ENCODE measurements around the gene C4orf50.
A peak's percentile ranks its signal among the peaks of the same experiment; 100 is the strongest.
"Not testable (repeated sequence)": the region's sequence is repeated elsewhere in the genome, so short reads cannot be mapped to it uniquely, and the experiment has no call there.

The C4orf50 gene

DNA sequence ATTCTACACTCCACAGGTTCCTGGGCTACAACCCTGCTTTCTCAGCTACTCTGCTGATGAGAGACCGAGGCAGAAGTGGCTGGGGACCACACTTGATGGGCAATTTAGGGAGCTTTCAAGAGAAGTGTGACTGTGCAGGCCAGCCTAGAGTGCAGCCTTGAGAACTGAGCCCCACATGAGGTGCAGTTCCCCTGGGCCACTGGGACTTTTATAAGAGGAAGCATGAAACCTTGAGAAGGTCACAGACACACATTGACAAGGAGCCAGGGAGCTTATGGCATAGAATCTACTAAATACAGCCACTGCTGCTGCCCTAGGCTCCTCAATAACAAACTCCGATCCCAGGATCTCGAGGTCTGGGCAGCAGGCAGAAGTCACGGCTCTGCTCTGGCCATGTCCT lies 13.1 kb downstream of the C4orf50 start:
- Histone ChIP-seq H3K4me3 (no peak overlapping the region), H3K9ac (no peak overlapping the region), H3K4me2 (peak overlapping the region in 7 of 11 experiments; percentile 6 to 32 (median 24); a peak in 9 of 22 replicates), H3K9me3 (replicated peaks in 1 of 11) (peaks cover 0 to 5% (median 0%) of the 10 kb centered on the region in 11 experiments; a peak in 8 of 22 replicates), H3K27me3 (peaks cover 24 to 37% (median 34%) of the 10 kb centered on the region in 11 experiments), H3K27ac (no peak overlapping the region), H3K4me1 (peaks cover 5 to 48% (median 27%) of the 10 kb centered on the region in 10 experiments; a peak in 17 of 20 replicates), H4K20me1 (peaks cover 0 to 19% (median 11%) of the 10 kb centered on the region in 11 experiments; a peak in 11 of 22 replicates), H3K36me3 (no peaks in the 10 kb centered on the region)
- TF ChIP-seq Cebpa-rat (IDR thresholded peaks at IDR 0.05): no peak

- not testable (repeated sequence) for H3K4me2 ChIP-seq; H3K4me3 ChIP-seq; H3K27ac ChIP-seq; H3K9me3 ChIP-seq (replicated peaks in 1 of 11); H3K9ac ChIP-seq; H3K36me3 ChIP-seq
- Histone ChIP-seq H3K4me1 (peaks cover 20 to 48% (median 37%) of the 10 kb centered on the region in 10 experiments), H4K20me1 (peaks cover 0 to 17% (median 3%) of the 10 kb centered on the region in 11 experiments; a peak in 10 of 22 replicates), H3K27me3 (peaks cover 9 to 23% (median 18%) of the 10 kb centered on the region in 11 experiments)
Measured at GRCh38 chr4:6003485-6003884, 14.7 kb downstream of the C4orf50 start.

DNA sequence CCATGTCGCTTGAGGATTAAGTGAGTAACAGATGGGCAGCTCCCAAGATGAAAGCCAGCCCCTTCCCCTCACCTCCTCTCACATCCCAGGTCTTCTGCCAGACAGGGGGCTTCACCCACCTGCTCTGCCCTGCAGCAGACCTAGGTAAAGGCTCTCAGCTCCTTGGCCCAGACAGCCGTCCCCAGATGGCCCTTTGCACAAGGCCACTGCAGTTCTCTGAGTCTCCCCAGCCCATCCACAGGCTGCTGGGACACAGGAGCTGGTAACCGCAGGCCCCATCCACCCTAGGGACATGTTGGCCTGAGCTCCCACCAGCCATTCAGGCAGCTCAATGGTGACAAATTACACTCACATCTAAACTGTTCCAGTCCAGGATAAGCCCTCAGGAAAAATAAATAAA lies 15.3 kb downstream of the C4orf50 start:
- peaks cover 3 to 17% (median 13%) of the 10 kb centered on the region in 11 experiments for H3K27me3 ChIP-seq
- H3K27ac ChIP-seq: no peak overlapping the region
- H3K36me3 ChIP-seq: no peaks in the 10 kb centered on the region
- no peak overlapping the region for H3K4me3 ChIP-seq
- peaks cover 17 to 48% (median 34%) of the 10 kb centered on the region in 10 experiments for H3K4me1 ChIP-seq
- peaks cover 0 to 12% (median 0%) of the 10 kb centered on the region in 11 experiments; a peak in 6 of 22 replicates for H4K20me1 ChIP-seq
- H3K9me3 ChIP-seq (replicated peaks in 1 of 11): peaks cover 0 to 5% (median 0%) of the 10 kb centered on the region in 11 experiments; a peak in 8 of 22 replicates
- H3K9ac ChIP-seq: no peak overlapping the region
- TF ChIP-seq Cebpa-rat (IDR thresholded peaks at IDR 0.05): no peak
- no peak overlapping the region for H3K4me2 ChIP-seq

- H3K27me3 ChIP-seq: peaks cover 0 to 14% (median 8%) of the 10 kb centered on the region in 11 experiments; a peak in 19 of 22 replicates
- H3K4me3 ChIP-seq: no peak overlapping the region
- no peak overlapping the region for H3K27ac ChIP-seq
- peaks cover 0 to 10% (median 0%) of the 10 kb centered on the region in 11 experiments; a peak in 2 of 22 replicates for H4K20me1 ChIP-seq
- H3K36me3 ChIP-seq: no peaks in the 10 kb centered on the region
- H3K9me3 ChIP-seq (replicated peaks in 1 of 11): peaks cover 0 to 5% (median 0%) of the 10 kb centered on the region in 11 experiments; a peak in 8 of 22 replicates
- no peak for TF ChIP-seq Cebpa-rat (IDR thresholded peaks at IDR 0.05)
- H3K4me1 ChIP-seq: peaks cover 16 to 48% (median 35%) of the 10 kb centered on the region in 10 experiments
- no peak overlapping the region for H3K9ac ChIP-seq
- no peak overlapping the region for H3K4me2 ChIP-seq
Measured at GRCh38 chr4:6002492-6002833, 15.8 kb downstream of the C4orf50 start.

GRCh38 chr4:6001680-6002491 lies 16.3 kb downstream of the C4orf50 start:
- no peak for TF ChIP-seq Cebpa-rat (IDR thresholded peaks at IDR 0.05)
- Histone ChIP-seq H3K36me3 (no peaks in the 10 kb centered on the region), H3K9ac (no peak overlapping the region), H3K27ac (no peak overlapping the region), H3K4me3 (no peak overlapping the region), H3K27me3 (peaks cover 0 to 9% (median 2%) of the 10 kb centered on the region in 11 experiments; a peak in 13 of 22 replicates), H3K9me3 (replicated peaks in 1 of 11) (peaks cover 0 to 5% (median 0%) of the 10 kb centered on the region in 11 experiments; a peak in 8 of 22 replicates), H3K4me2 (no peak overlapping the region), H3K4me1 (peaks cover 21 to 53% (median 40%) of the 10 kb centered on the region in 10 experiments), H4K20me1 (peaks cover 0 to 10% (median 0%) of the 10 kb centered on the region in 11 experiments; a peak in 2 of 22 replicates)

DNA sequence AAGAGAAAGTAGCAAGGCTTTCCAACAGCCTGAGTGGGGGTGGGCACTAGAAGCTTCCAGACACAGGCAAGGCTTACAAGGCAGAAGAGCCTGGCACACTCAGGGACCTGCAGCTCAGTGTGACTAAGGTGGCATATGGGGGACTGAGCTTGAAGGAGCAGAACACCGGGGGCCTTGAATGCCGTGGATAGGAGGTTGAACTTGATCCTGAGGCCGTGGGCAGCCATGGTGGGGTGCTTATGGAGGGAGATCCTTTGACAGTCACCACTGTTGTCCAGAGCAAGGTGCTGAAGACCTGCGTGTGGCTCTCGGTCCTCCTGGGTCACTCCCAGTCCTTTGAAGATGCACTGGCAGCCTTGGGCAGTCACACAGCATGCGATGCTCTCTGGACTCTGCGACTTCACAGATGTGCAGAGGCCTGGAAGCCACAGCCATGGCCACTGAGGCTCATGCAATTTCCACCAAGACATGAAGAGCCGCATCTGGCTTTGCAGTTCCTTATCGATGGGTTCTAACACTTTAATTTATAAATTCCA lies 18.3 kb downstream of the C4orf50 start:
- H3K36me3 ChIP-seq: no peaks in the 10 kb centered on the region
- TF ChIP-seq Cebpa-rat (IDR thresholded peaks at IDR 0.05): no peak
- no peak overlapping the region for H3K27ac ChIP-seq
- H3K4me1 ChIP-seq: peaks cover 41 to 64% (median 57%) of the 10 kb centered on the region in 10 experiments
- peak overlapping the region; percentile 51 to 73 (median 67); a peak in 21 of 22 replicates for H3K4me2 ChIP-seq
- H4K20me1 ChIP-seq: peaks cover 0 to 10% (median 0%) of the 10 kb centered on the region in 11 experiments; a peak in 2 of 22 replicates
- H3K27me3 ChIP-seq: no peaks in the 10 kb centered on the region
- H3K4me3 ChIP-seq: no peak overlapping the region
- H3K9me3 ChIP-seq (replicated peaks in 1 of 11): peaks cover 0 to 5% (median 0%) of the 10 kb centered on the region in 11 experiments; a peak in 8 of 22 replicates
- no peak overlapping the region for H3K9ac ChIP-seq

DNA sequence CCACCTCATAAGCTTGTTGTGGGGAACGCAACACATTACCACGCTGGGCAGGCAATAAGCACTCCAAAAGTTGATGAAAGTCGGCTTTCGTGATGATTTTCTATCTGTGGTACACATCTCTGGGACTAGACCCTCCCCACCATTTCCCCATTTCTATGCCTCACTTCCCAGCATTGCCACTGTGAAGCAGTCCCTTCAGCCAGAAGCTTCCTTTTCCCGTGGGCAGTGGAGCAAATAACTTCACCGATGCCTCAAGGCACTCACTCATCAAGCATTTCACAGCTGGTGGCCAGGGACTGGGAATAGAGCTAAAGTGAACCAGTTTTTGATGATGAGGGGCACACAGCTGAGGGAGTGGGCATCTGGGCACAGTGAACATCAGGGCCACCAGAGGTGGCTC lies 18.9 kb downstream of the C4orf50 start:
- no peak overlapping the region for H3K9ac ChIP-seq
- no peak overlapping the region for H3K27ac ChIP-seq
- H4K20me1 ChIP-seq: peaks cover 0 to 10% (median 0%) of the 10 kb centered on the region in 11 experiments; a peak in 2 of 22 replicates
- TF ChIP-seq Cebpa-rat (IDR thresholded peaks at IDR 0.05): no peak
- H3K4me1 ChIP-seq: peaks cover 46 to 69% (median 62%) of the 10 kb centered on the region in 10 experiments
- no peak overlapping the region for H3K4me3 ChIP-seq
- H3K4me2 ChIP-seq: peak overlapping the region; percentile 51 to 73 (median 67)
- peaks cover 0 to 5% (median 0%) of the 10 kb centered on the region in 11 experiments; a peak in 8 of 22 replicates for H3K9me3 ChIP-seq (replicated peaks in 1 of 11)
- H3K27me3 ChIP-seq: no peaks in the 10 kb centered on the region
- no peaks in the 10 kb centered on the region for H3K36me3 ChIP-seq

DNA sequence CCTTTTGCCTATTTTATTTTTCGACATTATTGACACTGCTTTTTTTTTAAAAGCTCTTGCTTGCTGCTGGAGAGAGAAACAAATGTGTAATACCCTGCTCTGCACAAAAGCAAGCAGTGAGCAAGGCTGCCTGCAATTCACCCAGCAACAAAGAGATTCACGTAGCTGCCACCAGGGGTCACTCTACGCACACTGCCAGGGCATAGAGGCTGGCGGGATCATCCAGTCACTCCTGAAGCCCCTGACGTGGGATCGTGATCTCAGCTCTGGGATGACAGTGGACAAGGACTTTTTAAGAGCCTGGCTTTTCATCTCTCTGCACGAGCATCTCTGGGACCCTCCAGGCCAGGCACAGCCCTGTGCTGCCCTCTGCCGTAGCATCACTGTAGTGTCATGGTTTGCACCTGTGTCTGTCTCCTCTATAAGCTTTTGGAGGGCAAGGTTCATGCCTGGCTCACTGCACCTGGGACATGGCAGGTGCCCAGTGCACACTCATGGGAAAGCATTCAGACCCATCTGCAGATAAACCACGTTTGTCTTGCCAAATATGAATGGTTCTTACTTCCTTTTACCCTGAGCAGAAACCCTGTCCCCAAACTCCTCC lies 19.8 kb downstream of the C4orf50 start:
- no peaks in the 10 kb centered on the region for H3K27me3 ChIP-seq
- no peaks in the 10 kb centered on the region; a peak in 2 of 22 replicates for H3K9me3 ChIP-seq (replicated peaks in 1 of 11)
- peak overlapping the region; percentile 51 to 73 (median 67) for H3K4me2 ChIP-seq
- no peak overlapping the region for H3K9ac ChIP-seq
- no peak overlapping the region for H3K27ac ChIP-seq
- H4K20me1 ChIP-seq: peaks cover 0 to 10% (median 0%) of the 10 kb centered on the region in 11 experiments; a peak in 2 of 22 replicates
- no peak overlapping the region for H3K4me3 ChIP-seq
- H3K4me1 ChIP-seq: peaks cover 52 to 77% (median 69%) of the 10 kb centered on the region in 10 experiments
- no peaks in the 10 kb centered on the region for H3K36me3 ChIP-seq
- no peak for TF ChIP-seq Cebpa-rat (IDR thresholded peaks at IDR 0.05)

All from BLaER1 treated with 17β-estradiol and CSF1 and Interleukin-3, amounts not matched to agents 10 nM and 100 nM (cell line).